GM12801 (cell line): ENCODE results near the gene TCF23.

ENCODE experiments used
- CTCF ChIP-seq: IDR thresholded peaks from one replicate; pipeline ENCODE4 v1.5.1; 2011; ENCODE audit warnings: control low read depth; ENCODE audit not compliant: insufficient read length; ENCODE audit errors: extremely low read depth

The TCF23 gene

GRCh38 chr2:27182346-27182745 is 33.5 kb downstream of the TCF23 start:
- TF ChIP-seq CTCF: no peak

- no peak for TF ChIP-seq CTCF
Observed at GRCh38 chr2:27184115-27184514, 35.3 kb downstream of the TCF23 start.

- no peak for TF ChIP-seq CTCF
Observed at GRCh38 chr2:27185331-27186026, 36.7 kb downstream of the TCF23 start.

GRCh38 chr2:27186613-27187345 is 38.0 kb downstream of the TCF23 start:
- no peak for TF ChIP-seq CTCF

- no peak for TF ChIP-seq CTCF
Observed at GRCh38 chr2:27189989-27190388, 41.2 kb downstream of the TCF23 start.

- no peak for TF ChIP-seq CTCF
Observed at GRCh38 chr2:27191070-27191829, 42.4 kb downstream of the TCF23 start.
